Esophagus squamous epithelium (tissue), 5 donors: ENCODE measurements around the gene ERBB3. TPM values are rescaled to one million over a fixed set of nuclear protein-coding genes. Genes with fewer than 3 reads are reported as not detected.
A peak's percentile ranks its signal among the peaks of the same experiment; 100 is the strongest.

Experiments used
- DNase-seq: peaks from one replicate; lab custom pipeline; 2025; lab: John Stamatoyannopoulos, UW
- H3K27ac ChIP-seq, 4 donors: fragments of 200-600 bp; sonication (generic); one replicate each; pipeline ENCODE4 v1.5.1; 2016 to 2019; ENCODE audit warnings: mild to moderate bottlenecking in 1 of 4
- H3K27me3 ChIP-seq, 4 donors: fragments of 200-600 bp; sonication (generic); 1 replicate in 3 of 4; 2 replicates in 1 of 4; pipeline versions ENCODE4 v1.5.1 to v1.6.0; 2017 to 2021; ENCODE audit warnings: antibody characterized with exemption in 1 of 4
- H3K36me3 ChIP-seq, 3 donors: fragments of 200-600 bp; sonication (generic); one replicate each; pipeline ENCODE4 v1.5.1; 2016 to 2019
- H3K4me1 ChIP-seq, 3 donors: fragments of 200-600 bp; sonication (generic); one replicate each; pipeline ENCODE4 v1.5.1; 2017 to 2019
- H3K4me3 ChIP-seq, 4 donors: fragments of 200-600 bp; sonication (generic); 1 replicate in 3 of 4; 2 replicates in 1 of 4; pipeline ENCODE4 v1.5.1; 2016 to 2019; ENCODE audit warnings: mild to moderate bottlenecking in 2 of 4, moderate library complexity in 1 of 4
- H3K9me3 ChIP-seq, 3 donors: fragments of 200-600 bp; sonication (generic); one replicate each; pipeline ENCODE4 v1.5.1; 2016 to 2019
- POLR2A ChIP-seq, 4 donors: fragments of 450-650 bp; IDR thresholded peaks; one replicate each; pipeline ENCODE4 v1.6.1; 2017; ENCODE audit warnings: antibody characterized with exemption in 4 of 4, mild to moderate bottlenecking in 4 of 4, moderate library complexity in 3 of 4
- WGBS, 2 donors: methylation state at CpG; one replicate each; pipeline ENCODE4 v1.1.5; 2018; 5-methylcytosine and 5-hydroxymethylcytosine counted together
- intact Hi-C: fragments of 100-400 bp; cut with DNase I; formaldehyde crosslinking; loops from one replicate; pipeline ENCODE4 v1.15.0; 2022
- total RNA-seq, 4 donors: library from RNA; depleted of rRNA; stranded (reverse); fragments of >200 nt; gene quantifications; one replicate each; pipeline ENCODE4 v1.1.0, GENCODE V29; 2016
- TF ChIP-seq, protein P1 (sequence below), 6 experiments: fragments of 450-650 bp in 4 of 6; fragments of 200-600 bp in 2 of 6; sonication (generic) in 2 of 6; IDR thresholded peaks; one replicate each; pipeline ENCODE4 v1.5.1; 2016 to 2019; ENCODE audit warnings: antibody characterized with exemption in 6 of 6, mild to moderate bottlenecking in 4 of 6, moderate library complexity in 4 of 6
- donor health status: DM: yes; HTN: yes; CAD: no.

ERBB3 gene
- total RNA-seq, 4 donors from 2014 or later, result 36.0 to 125 (median 82.8) TPM

DNA sequence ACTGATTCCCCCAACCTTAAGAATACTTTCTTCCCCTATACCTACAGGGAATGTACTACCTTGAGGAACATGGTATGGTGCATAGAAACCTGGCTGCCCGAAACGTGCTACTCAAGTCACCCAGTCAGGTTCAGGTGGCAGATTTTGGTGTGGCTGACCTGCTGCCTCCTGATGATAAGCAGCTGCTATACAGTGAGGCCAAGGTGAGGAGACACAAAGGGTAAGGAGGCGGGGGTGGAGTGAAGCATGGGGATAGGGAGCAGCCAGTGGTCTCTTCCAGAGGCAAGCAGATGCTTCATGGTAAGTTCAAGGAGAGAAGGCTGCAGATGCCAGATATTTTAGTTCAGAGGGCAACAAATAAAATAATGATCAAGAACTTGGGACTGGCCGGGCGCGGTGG, 17.8 kb downstream of the ERBB3 start:
- Histone ChIP-seq H3K9me3 (no peaks in the 10 kb centered on the region), H3K4me3 (no peak overlapping the region), H3K27ac (no peak overlapping the region), H3K4me1 (peaks cover 0 to 25% (median 0%) of the 10 kb centered on the region in 3 donors), H3K36me3 (peaks cover 0 to 99% (median 0%) of the 10 kb centered on the region in 3 donors), H3K27me3 (no peaks in the 10 kb centered on the region)
- 91 to 95% methylated on average over 5 to 6 of the region's 6 CpGs for WGBS, 2 donors
- intact Hi-C loops, result no loop called here
- no peak for TF ChIP-seq POLR2A (IDR thresholded peaks at IDR 0.05)
- TF ChIP-seq, protein P1, sequence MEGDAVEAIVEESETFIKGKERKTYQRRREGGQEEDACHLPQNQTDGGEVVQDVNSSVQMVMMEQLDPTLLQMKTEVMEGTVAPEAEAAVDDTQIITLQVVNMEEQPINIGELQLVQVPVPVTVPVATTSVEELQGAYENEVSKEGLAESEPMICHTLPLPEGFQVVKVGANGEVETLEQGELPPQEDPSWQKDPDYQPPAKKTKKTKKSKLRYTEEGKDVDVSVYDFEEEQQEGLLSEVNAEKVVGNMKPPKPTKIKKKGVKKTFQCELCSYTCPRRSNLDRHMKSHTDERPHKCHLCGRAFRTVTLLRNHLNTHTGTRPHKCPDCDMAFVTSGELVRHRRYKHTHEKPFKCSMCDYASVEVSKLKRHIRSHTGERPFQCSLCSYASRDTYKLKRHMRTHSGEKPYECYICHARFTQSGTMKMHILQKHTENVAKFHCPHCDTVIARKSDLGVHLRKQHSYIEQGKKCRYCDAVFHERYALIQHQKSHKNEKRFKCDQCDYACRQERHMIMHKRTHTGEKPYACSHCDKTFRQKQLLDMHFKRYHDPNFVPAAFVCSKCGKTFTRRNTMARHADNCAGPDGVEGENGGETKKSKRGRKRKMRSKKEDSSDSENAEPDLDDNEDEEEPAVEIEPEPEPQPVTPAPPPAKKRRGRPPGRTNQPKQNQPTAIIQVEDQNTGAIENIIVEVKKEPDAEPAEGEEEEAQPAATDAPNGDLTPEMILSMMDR (IDR thresholded peaks at IDR 0.05), result no peak
- no peak for DNase-seq

- Histone ChIP-seq H3K36me3 (peaks cover 0 to 90% (median 0%) of the 10 kb centered on the region in 3 donors), H3K4me3 (no peak overlapping the region), H3K27me3 (no peaks in the 10 kb centered on the region), H3K27ac (no peak overlapping the region), H3K4me1 (peaks cover 0 to 33% (median 6%) of the 10 kb centered on the region in 3 donors), H3K9me3 (no peaks in the 10 kb centered on the region)
- intact Hi-C loops, result no loop called here
- TF ChIP-seq, protein P1 (IDR thresholded peaks at IDR 0.05), result no peak
- no peak for TF ChIP-seq POLR2A (IDR thresholded peaks at IDR 0.05)
- WGBS, 2 donors, result 79 to 85% methylated on average over 3 of the region's 3 CpGs
- no peak for DNase-seq
These were observed 18.6 kb downstream of the ERBB3 start for GRCh38 chr12:56098592-56098991.

DNA sequence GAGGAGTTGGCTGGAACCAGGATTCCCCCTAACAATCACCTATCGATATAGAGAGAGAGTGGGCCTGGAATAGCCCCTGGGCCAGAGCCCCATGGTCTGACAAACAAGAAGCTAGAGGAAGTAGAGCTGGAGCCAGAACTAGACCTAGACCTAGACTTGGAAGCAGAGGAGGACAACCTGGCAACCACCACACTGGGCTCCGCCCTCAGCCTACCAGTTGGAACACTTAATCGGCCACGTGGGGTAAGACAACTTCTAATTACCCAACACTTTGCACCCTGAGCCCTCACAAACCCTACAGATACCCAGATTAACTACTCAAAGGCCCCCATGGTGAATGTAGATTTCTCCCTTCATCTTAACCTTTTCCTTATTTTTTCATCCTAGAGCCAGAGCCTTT, 19.8 kb downstream of the ERBB3 start:
- no peak for TF ChIP-seq POLR2A (IDR thresholded peaks at IDR 0.05)
- TF ChIP-seq, protein P1 (IDR thresholded peaks at IDR 0.05), result no peak
- H3K4me3 ChIP-seq, result no peak overlapping the region
- H3K36me3 ChIP-seq, result peaks cover 0 to 78% (median 0%) of the 10 kb centered on the region in 3 donors
- peaks cover 0 to 37% (median 7%) of the 10 kb centered on the region in 3 donors for H3K4me1 ChIP-seq
- H3K27me3 ChIP-seq, result no peaks in the 10 kb centered on the region
- intact Hi-C loops, result loop anchor here (10.0 kb wide), 1 partner anchor 55 kb away; the partner anchor contains the start of gene RPS26
- H3K27ac ChIP-seq, result peak overlapping the region in 3 of 4 donors; percentile 28 to 43 (median 36)
- DNase-seq, result no peak
- 67 to 89% methylated on average over 3 to 4 of the region's 4 CpGs for WGBS, 2 donors
- no peaks in the 10 kb centered on the region for H3K9me3 ChIP-seq

DNA sequence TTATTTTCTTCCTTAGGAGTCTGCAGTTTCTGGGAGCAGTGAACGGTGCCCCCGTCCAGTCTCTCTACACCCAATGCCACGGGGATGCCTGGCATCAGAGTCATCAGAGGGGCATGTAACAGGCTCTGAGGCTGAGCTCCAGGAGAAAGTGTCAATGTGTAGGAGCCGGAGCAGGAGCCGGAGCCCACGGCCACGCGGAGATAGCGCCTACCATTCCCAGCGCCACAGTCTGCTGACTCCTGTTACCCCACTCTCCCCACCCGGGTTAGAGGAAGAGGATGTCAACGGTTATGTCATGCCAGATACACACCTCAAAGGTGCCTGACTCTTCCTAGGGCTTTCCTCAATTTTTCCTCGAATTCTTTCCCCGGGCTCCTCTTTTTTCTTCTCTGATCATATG, 21.1 kb downstream of the ERBB3 start:
- H3K27me3 ChIP-seq, result no peaks in the 10 kb centered on the region
- intact Hi-C loops, result loop anchor here (10.0 kb wide), 1 partner anchor 56 kb away; the partner anchor contains the start of gene RPS26
- WGBS, 2 donors, result 84% methylated on average over 11 to 14 of the region's 14 CpGs
- no peak overlapping the region for H3K27ac ChIP-seq
- no peaks in the 10 kb centered on the region for H3K9me3 ChIP-seq
- H3K36me3 ChIP-seq, result peaks cover 0 to 66% (median 0%) of the 10 kb centered on the region in 3 donors
- no peak for DNase-seq
- no peak overlapping the region for H3K4me3 ChIP-seq
- TF ChIP-seq, protein P1 (IDR thresholded peaks at IDR 0.05), result no peak
- TF ChIP-seq POLR2A (IDR thresholded peaks at IDR 0.05), result no peak
- H3K4me1 ChIP-seq, result peaks cover 10 to 48% (median 17%) of the 10 kb centered on the region in 3 donors

GRCh38 chr12:56102683-56103065, 22.7 kb downstream of the ERBB3 start:
- TF ChIP-seq POLR2A (IDR thresholded peaks at IDR 0.05), result no peak
- TF ChIP-seq, protein P1 (IDR thresholded peaks at IDR 0.05), result no peak
- Histone ChIP-seq H3K36me3 (peaks cover 0 to 66% (median 7%) of the 10 kb centered on the region in 3 donors), H3K27me3 (no peaks in the 10 kb centered on the region), H3K4me3 (no peak overlapping the region), H3K4me1 (peaks cover 10 to 61% (median 25%) of the 10 kb centered on the region in 3 donors), H3K27ac (peak overlapping the region in 3 of 4 donors; percentile 22 to 94 (median 94)), H3K9me3 (no peaks in the 10 kb centered on the region)
- WGBS, 2 donors, result 67 to 73% methylated on average over 1 of the region's 1 CpG
- intact Hi-C loops, result loop anchor here (10.0 kb wide), 1 partner anchor 58 kb away; the partner anchor contains the start of gene RPS26
- no peak for DNase-seq
